Stimulated activated CD4-positive, alpha-beta T cell treated with anti-CD3 and anti-CD28 coated beads, Interleukin-2, amount 100 ng/mL, for 48 hours (primary cell): Measurements from ENCODE around the gene PELI2.
A peak's percentile ranks its signal among the peaks of the same experiment; 100 is the strongest.

Source experiments
- DNase-seq, 2 donors: peaks; one replicate each; pipeline ENCODE4 v3.0.0-alpha.2; 2020

PELI2 gene

GRCh38 chr14:56176530-56176929 is 58.3 kb downstream of the PELI2 start:
- no peak for DNase-seq

- DNase-seq = no peak
Observed at GRCh38 chr14:56177036-56177435, 58.8 kb downstream of the PELI2 start.

GRCh38 chr14:56180754-56181542 is 62.7 kb downstream of the PELI2 start:
- no peak for DNase-seq

GRCh38 chr14:56181681-56182085 is 63.5 kb downstream of the PELI2 start:
- no peak for DNase-seq

DNA sequence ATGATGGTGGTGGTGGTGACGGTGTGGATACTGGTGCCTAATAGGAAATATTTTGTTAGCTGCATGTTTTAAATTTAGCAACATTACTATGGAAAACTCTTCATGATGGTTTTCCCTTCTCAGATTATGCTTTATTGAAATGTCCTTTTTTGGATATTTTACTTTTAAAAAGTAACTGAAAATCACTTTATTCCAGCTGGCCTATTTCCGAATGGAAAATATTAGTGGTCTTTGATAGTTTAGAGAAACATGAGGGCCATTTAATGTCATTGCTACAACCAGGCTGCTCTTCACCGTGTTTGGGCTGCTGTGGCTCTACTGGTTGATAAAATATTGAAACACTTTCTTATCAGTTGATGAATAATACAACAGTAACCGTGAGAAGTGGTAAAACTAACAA is 64.2 kb downstream of the PELI2 start:
- DNase-seq = no peak

DNA sequence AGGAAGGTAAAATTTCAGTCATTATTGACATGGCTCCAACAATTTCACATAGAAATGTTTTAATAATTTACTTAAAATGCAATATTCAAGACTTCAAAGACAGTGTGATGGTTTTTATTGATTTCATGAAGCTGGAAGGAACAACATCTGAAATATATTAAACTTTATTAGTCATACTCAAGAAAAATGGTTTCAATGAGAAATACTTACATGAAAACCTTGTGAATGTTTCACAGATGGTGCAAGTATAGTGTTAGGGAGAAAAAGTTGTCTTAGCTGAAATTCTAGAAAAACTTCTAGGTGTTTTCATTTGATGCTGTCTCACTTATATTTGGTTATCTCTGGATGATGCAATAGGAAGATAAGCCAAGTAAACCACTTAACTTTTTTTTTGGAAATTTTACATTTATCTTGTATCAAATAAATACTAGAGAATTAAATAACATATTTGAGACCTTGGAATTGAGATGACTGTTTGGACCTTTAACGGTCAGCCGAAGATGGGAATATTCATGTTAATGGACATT is 65.5 kb downstream of the PELI2 start:
- DNase-seq = no peak

DNA sequence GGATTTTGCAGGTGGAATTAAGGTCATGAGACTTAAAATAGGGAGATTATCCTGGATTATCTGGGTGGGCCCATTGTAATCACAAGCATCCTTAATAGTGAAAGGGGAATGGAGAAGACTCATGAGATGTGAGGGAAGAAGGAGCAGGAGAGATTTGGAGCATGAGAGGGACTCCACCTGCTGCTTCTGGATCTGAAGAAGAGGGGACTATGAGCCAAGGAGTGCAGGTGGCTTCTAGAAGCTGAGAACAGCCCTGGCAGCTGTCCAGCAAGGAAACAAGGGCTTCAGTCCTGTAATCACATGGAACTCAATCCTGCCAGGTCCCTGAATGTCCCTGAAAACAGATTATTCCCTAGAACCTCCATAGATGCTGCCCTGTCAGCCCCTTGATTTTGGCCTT is 67.8 kb downstream of the PELI2 start:
- DNase-seq = no peak

- no peak for DNase-seq
Observed at GRCh38 chr14:56187736-56188135, 69.5 kb downstream of the PELI2 start.

- DNase-seq = no peak
Observed at GRCh38 chr14:56189307-56189706, 71.1 kb downstream of the PELI2 start.

- DNase-seq = no peak
Observed at GRCh38 chr14:56193347-56193746, 75.1 kb downstream of the PELI2 start.

GRCh38 chr14:56194042-56194441 is 75.8 kb downstream of the PELI2 start:
- DNase-seq = no peak

- DNase-seq = no peak
Observed at GRCh38 chr14:56195223-56195622, 77.0 kb downstream of the PELI2 start.

- DNase-seq = peak in 1 of 2 donors; percentile 13
Observed at GRCh38 chr14:56195704-56196103, 77.5 kb downstream of the PELI2 start.

DNA sequence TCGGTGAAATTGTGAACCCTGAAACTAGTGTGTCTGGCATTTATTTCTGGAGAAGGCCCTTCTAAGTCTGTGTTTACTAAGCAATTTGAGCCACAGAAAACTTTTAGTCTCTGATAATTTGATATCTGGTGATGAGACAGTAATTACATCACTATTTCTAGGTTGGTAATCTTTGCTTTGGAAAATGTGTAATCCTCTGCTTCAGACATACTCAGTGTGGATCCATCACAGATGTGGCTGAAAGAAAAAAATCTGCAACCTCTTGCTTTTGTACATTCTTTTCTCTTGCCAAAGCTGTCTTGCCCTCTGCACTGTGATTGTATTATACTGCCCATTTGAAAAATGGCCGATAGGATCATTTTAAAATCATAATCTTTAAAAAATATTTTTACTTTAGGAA is 78.1 kb downstream of the PELI2 start:
- DNase-seq = no peak

- no peak for DNase-seq
Observed at GRCh38 chr14:56197150-56197549, 78.9 kb downstream of the PELI2 start.

DNA sequence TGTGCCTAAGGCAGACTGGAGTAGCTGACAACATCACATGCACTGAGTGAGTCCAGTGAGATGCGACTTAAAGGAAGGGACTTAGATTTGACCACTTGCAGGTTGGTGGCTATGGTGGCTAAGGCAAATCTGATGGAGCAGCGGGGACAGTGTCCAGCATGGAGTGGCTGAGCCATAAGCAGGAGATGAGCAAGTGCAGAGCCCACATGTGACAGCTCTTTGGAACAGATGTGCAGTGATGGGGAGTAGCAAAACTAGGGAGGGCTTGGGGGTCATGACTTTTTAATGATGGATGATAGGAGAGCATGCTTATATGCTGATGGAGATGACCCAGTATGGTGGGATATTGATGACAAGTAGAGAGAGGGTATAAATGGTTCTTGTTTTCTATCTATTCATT is 80.2 kb downstream of the PELI2 start:
- no peak for DNase-seq

- DNase-seq = no peak
Observed at GRCh38 chr14:56199095-56199981, 81.1 kb downstream of the PELI2 start.

DNA sequence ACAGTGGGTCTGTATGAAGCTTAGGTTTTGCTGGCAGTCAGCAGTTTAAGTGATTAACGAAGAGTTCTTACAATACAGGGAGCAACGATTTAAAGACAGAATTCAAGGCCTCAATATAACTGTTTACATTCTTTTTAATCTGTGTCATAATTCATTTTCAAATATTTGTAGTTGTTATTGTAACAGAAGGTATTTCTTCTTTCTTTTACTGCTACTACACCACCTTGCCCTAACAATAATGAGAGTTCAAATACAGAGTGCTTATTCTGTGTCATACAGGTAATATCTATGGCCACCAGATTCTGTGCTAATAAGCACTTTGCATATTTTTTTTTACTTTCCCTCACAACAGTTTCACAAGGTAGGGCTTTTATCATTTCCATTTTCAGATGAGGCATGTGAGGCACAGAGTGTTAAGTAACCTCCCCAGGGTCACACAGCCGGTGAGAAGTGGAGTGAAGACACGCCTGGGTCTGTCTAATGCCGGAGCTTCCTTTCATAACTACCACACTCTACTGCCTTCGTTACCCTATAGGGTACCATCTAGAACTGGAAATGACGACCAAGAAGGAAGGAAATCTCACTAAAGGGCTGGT is 81.9 kb downstream of the PELI2 start:
- no peak for DNase-seq

DNA sequence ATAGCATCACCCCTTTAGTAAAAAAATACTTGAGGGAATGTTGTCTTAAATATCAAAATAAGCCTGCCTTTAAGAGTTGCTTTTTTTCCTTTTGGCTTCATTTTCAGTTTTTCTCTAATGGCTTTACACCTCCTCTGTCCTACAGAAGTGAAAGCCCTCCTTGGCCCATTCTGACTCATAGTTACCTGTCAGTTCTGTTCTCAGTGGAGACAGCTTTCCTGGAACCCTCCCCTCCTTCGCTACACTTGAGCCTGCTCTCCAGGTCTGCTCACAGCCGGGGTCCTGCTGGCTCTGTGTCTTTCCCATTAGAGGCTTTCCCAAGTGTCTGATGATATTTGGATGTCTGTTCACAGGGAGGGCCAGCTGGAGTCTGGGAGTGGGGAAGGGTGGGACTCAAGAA is 84.0 kb downstream of the PELI2 start:
- no peak for DNase-seq

DNA sequence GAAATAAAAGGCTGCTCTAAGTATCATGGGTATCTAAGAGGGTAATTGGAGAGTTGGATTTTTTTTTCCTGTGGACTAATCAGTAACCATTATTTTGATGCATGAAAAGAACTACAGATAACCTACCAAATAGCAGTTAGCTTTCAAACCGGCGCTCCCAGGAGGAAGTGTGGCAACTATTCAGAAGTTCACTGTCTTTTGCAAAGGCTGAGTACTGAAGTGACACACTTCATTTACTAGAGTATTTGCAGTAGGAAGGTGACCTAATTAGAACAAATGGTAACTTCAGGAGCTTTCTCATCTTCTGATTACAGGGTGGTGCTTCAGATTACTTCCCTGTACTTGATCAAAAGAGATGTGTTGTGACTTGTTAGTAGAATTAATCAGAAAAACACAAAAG is 87.7 kb downstream of the PELI2 start:
- DNase-seq = no peak

GRCh38 chr14:56206596-56206995 is 88.4 kb downstream of the PELI2 start:
- DNase-seq = no peak

- no peak for DNase-seq
Observed at GRCh38 chr14:56207626-56208292, 89.5 kb downstream of the PELI2 start.

GRCh38 chr14:56208520-56208919 is 90.3 kb downstream of the PELI2 start:
- no peak for DNase-seq
